H9 (cell line): ENCODE results near the gene CYTH4. TPM values are rescaled to one million over a fixed set of nuclear protein-coding genes. Genes with fewer than 3 reads are reported as not detected.

Source experiments
- DNase-seq: peaks from one replicate; pipeline ENCODE4 v3.0.0-alpha.2; 2017
- H2AFZ ChIP-seq: one replicate; pipeline ENCODE4 v1.6.1; 2013; ENCODE audit warnings: mild to moderate bottlenecking, low read length, control low read depth, moderate library complexity
- H2AK5ac ChIP-seq: 2 replicates; pipeline ENCODE4 v1.6.1; 2013; ENCODE audit warnings: low read length, control low read depth, mixed read lengths; ENCODE audit not compliant: insufficient read length
- H2BK120ac ChIP-seq: one replicate; pipeline ENCODE4 v1.6.1; 2013; ENCODE audit warnings: low read depth, mild to moderate bottlenecking, low read length, control low read depth, inconsistent platforms; ENCODE audit not compliant: poor library complexity, severe bottlenecking
- H2BK12ac ChIP-seq: 2 replicates; pipeline ENCODE4 v1.6.1; 2013; ENCODE audit warnings: low read length, control low read depth, mixed read lengths, low read depth; ENCODE audit not compliant: insufficient read length
- H2BK15ac ChIP-seq: 2 replicates; pipeline ENCODE4 v1.6.1; 2013; ENCODE audit warnings: low read depth, low read length, control low read depth
- H2BK20ac ChIP-seq: one replicate; pipeline ENCODE4 v1.6.1; 2013; ENCODE audit warnings: low read depth, mild to moderate bottlenecking, low read length, control low read depth, inconsistent platforms; ENCODE audit not compliant: poor library complexity, severe bottlenecking
- H2BK5ac ChIP-seq: 2 replicates; pipeline ENCODE4 v1.6.1; 2013; ENCODE audit warnings: low read length, control low read depth, mixed read lengths; ENCODE audit not compliant: insufficient read length
- H3K14ac ChIP-seq: 2 replicates; pipeline ENCODE4 v1.6.1; 2013; ENCODE audit warnings: low read length, control low read depth; ENCODE audit not compliant: insufficient read depth
- H3K18ac ChIP-seq: 2 replicates; pipeline ENCODE4 v1.6.1; 2013; ENCODE audit warnings: low read depth, mild to moderate bottlenecking, mixed read lengths, low read length, control low read depth; ENCODE audit not compliant: insufficient read length
- H3K23ac ChIP-seq: 2 replicates; pipeline ENCODE4 v1.6.1; 2013; ENCODE audit warnings: low read length, control low read depth, mixed read lengths, low read depth; ENCODE audit not compliant: insufficient read length
- H3K23me2 ChIP-seq: 2 replicates; pipeline ENCODE4 v1.6.1; 2013; ENCODE audit warnings: low read depth, mild to moderate bottlenecking, mixed read lengths, low read length, control low read depth; ENCODE audit not compliant: insufficient read length, poor library complexity, severe bottlenecking
- H3K27ac ChIP-seq: 2 replicates; pipeline ENCODE4 v1.5.1; 2013; ENCODE audit warnings: low read length, control low read depth, mixed read lengths, low read depth; ENCODE audit not compliant: insufficient read length
- H3K27me3 ChIP-seq: 2 replicates; pipeline ENCODE4 v1.6.1; 2013; ENCODE audit warnings: low read length, control low read depth, inconsistent platforms; ENCODE audit not compliant: insufficient read depth
- H3K4ac ChIP-seq: 2 replicates; pipeline ENCODE4 v1.6.1; 2013; ENCODE audit warnings: low read depth, mild to moderate bottlenecking, control low read depth, inconsistent platforms, low read length, moderate library complexity
- H3K4me1 ChIP-seq: 2 replicates; pipeline ENCODE4 v1.6.1; 2013; ENCODE audit warnings: low read length, control low read depth, inconsistent platforms; ENCODE audit not compliant: insufficient read depth
- H3K4me2 ChIP-seq: 2 replicates; pipeline ENCODE4 v1.6.1; 2013; ENCODE audit warnings: low read length, control low read depth, mixed read lengths; ENCODE audit not compliant: insufficient read length, insufficient read depth
- H3K56ac ChIP-seq: 2 replicates; pipeline ENCODE4 v1.6.1; 2013; ENCODE audit warnings: low read depth, mild to moderate bottlenecking, mixed read lengths, low read length, control low read depth; ENCODE audit not compliant: insufficient read length
- H3K79me1 ChIP-seq: 2 replicates; pipeline ENCODE4 v1.6.1; 2013; ENCODE audit warnings: low read depth, mild to moderate bottlenecking, moderate library complexity, low read length, control low read depth, inconsistent platforms; ENCODE audit not compliant: insufficient read depth, poor library complexity, severe bottlenecking
- H3K79me2 ChIP-seq: 2 replicates; pipeline ENCODE4 v1.6.1; 2013; ENCODE audit warnings: low read length, control low read depth, inconsistent platforms; ENCODE audit not compliant: insufficient read depth
- H3K9ac ChIP-seq: 2 replicates; pipeline ENCODE4 v1.6.1; 2013; ENCODE audit warnings: low read length, control low read depth, mixed read lengths; ENCODE audit not compliant: insufficient read length; ENCODE audit errors: extremely low read depth
- H3K9me3 ChIP-seq: one replicate; pipeline ENCODE4 v1.6.1; 2013; ENCODE audit warnings: low read depth, low read length, inconsistent platforms; ENCODE audit not compliant: control insufficient read depth
- H3T11ph ChIP-seq: one replicate; pipeline ENCODE4 v1.6.1; 2013; ENCODE audit warnings: mild to moderate bottlenecking, low read length, control low read depth, inconsistent platforms
- H4K20me1 ChIP-seq: one replicate; pipeline ENCODE4 v1.6.1; 2013; ENCODE audit not compliant: control insufficient read depth, insufficient read length, insufficient read depth
- H4K5ac ChIP-seq: 2 replicates; pipeline ENCODE4 v1.6.1; 2013; ENCODE audit warnings: low read depth, mild to moderate bottlenecking, mixed read lengths, low read length, control low read depth; ENCODE audit not compliant: insufficient read length
- H4K8ac ChIP-seq: replicated peaks from 2 replicates; pipeline ENCODE4 v1.6.1; 2013; ENCODE audit warnings: low read length, control low read depth, mixed read lengths, low read depth; ENCODE audit not compliant: insufficient read length
- H4K91ac ChIP-seq: 2 replicates; pipeline ENCODE4 v1.6.1; 2013; ENCODE audit warnings: low read depth, mild to moderate bottlenecking, moderate library complexity, mixed read lengths, low read length, control low read depth; ENCODE audit not compliant: insufficient read length
- H3K27ac Mint-ChIP-seq, 3 experiments: 2 replicates in 2 of 3; 3 replicates in 1 of 3; pipeline ENCODE4 v1.8.0; 2020 to 2021; ENCODE audit warnings: mixed read lengths in 3 of 3, mild to moderate bottlenecking in 1 of 3, moderate library complexity in 1 of 3
- H3K27me3 Mint-ChIP-seq: 2 replicates; pipeline ENCODE4 v1.8.0; 2021; ENCODE audit warnings: low read depth, mild to moderate bottlenecking, moderate library complexity, mixed read lengths
- H3K36me3 Mint-ChIP-seq, 3 experiments: 2 replicates in 2 of 3; 3 replicates in 1 of 3; pipeline ENCODE4 v1.8.0; 2020 to 2021; ENCODE audit warnings: low read depth in 3 of 3, mixed read lengths in 3 of 3; ENCODE audit not compliant: insufficient read depth in 1 of 3
- H3K4me1 Mint-ChIP-seq, 2 experiments: 2 replicates each; pipeline ENCODE4 v1.8.0; 2020; ENCODE audit warnings: mixed read lengths in 2 of 2
- H3K4me3 Mint-ChIP-seq, 2 experiments: 2 replicates in 1 of 2; 3 replicates in 1 of 2; pipeline ENCODE4 v1.8.0; 2020 to 2021; ENCODE audit warnings: mild to moderate bottlenecking in 2 of 2, mixed read lengths in 2 of 2, moderate library complexity in 1 of 2
- H3K9me3 Mint-ChIP-seq, 2 experiments: 2 replicates in 1 of 2; 3 replicates in 1 of 2; pipeline ENCODE4 v1.8.0; 2020; ENCODE audit warnings: mild to moderate bottlenecking in 2 of 2, mixed read lengths in 2 of 2, moderate library complexity in 1 of 2
- CTCF ChIP-seq: fragments of 200-600 bp; sonication (generic); conservative IDR thresholded peaks from 3 replicates; pipeline ENCODE4 v1.8.0; 2021; ENCODE audit warnings: antibody characterized with exemption, mild to moderate bottlenecking
- WGBS: extraction: QIAGEN DNeasy Blood & Tissue Kit; methylation state at CpG from one replicate; pipeline ENCODE4 v1.1.7; 2013; ENCODE audit warnings: missing lambda C conversion rate, low lambda C conversion rate, mixed read lengths; ENCODE audit not compliant: insufficient read length; ENCODE audit errors: extremely low coverage; 5-methylcytosine and 5-hydroxymethylcytosine counted together
- total RNA-seq: library from RNA; stranded (reverse); gene quantifications from 2 replicates; pipeline ENCODE4 v1.2.1, GENCODE V29; 2021

The CYTH4 gene
- total RNA-seq, 1 experiment from 2014 or later: not detected

GRCh38 chr22:37355174-37355573 is 72.9 kb downstream of the CYTH4 start:
- no peaks in the 10 kb centered on the region for H3K79me2 ChIP-seq
- no peak overlapping the region for H3K27ac ChIP-seq
- DNase-seq: no peak
- no peak overlapping the region for H3K4ac ChIP-seq
- H2BK120ac ChIP-seq: no peak overlapping the region
- no peak overlapping the region for H3K4me2 ChIP-seq
- WGBS: no CpG with 5 or more reads among the region's 14 CpGs
- H3K36me3 Mint-ChIP-seq: no peaks in the 10 kb centered on the region
- H2AFZ ChIP-seq: no peak overlapping the region
- no peak overlapping the region for H3K56ac ChIP-seq
- no peak overlapping the region for H2AK5ac ChIP-seq
- peaks cover 41% of the 10 kb centered on the region for H3K27me3 Mint-ChIP-seq
- no peaks in the 10 kb centered on the region for H4K20me1 ChIP-seq
- no peak overlapping the region for H4K8ac ChIP-seq
- H3K27ac Mint-ChIP-seq: no peak overlapping the region
- H4K91ac ChIP-seq: no peak overlapping the region
- H2BK20ac ChIP-seq: no peak overlapping the region
- no peak overlapping the region for H2BK5ac ChIP-seq
- H4K5ac ChIP-seq: no peak overlapping the region
- no peaks in the 10 kb centered on the region for H3K23me2 ChIP-seq
- no peak overlapping the region for H3K23ac ChIP-seq
- no peak for TF ChIP-seq CTCF
- no peaks in the 10 kb centered on the region for H3K4me1 ChIP-seq
- H3K4me1 Mint-ChIP-seq: peaks cover 14 to 42% of the 10 kb centered on the region in 2 experiments
- no peak overlapping the region for H2BK15ac ChIP-seq
- H3K79me1 ChIP-seq: no peaks in the 10 kb centered on the region
- no peak overlapping the region for H2BK12ac ChIP-seq
- no peak overlapping the region for H3K9ac ChIP-seq
- H3K4me3 Mint-ChIP-seq: no peak overlapping the region
- H3K18ac ChIP-seq: no peak overlapping the region
- no peaks in the 10 kb centered on the region for H3K27me3 ChIP-seq
- no peak overlapping the region for H3K14ac ChIP-seq
- H3K9me3 ChIP-seq: no peaks in the 10 kb centered on the region
- no peaks in the 10 kb centered on the region; a peak in 1 of 5 replicates for H3K9me3 Mint-ChIP-seq
- H3T11ph ChIP-seq: no peak overlapping the region
